GM19035 (cell line): ENCODE measurements around the gene CNOT6.
A peak's percentile ranks its signal among the peaks of the same experiment; 100 is the strongest.
"Not testable (repeated sequence)": the region's sequence is repeated elsewhere in the genome, so short reads cannot be mapped to it uniquely, and the experiment has no call there.

Experiments used
- ATAC-seq: cut with Tn5 transposase; IDR thresholded peaks from one replicate; pipeline ENCODE4 v1.9.1; 2021; ENCODE audit not compliant: unreplicated experiment

CNOT6 gene

GRCh38 chr5:180470966-180471582, 23.1 kb upstream of the CNOT6 start:
- peak; percentile 59 for ATAC-seq

- no peak for ATAC-seq
These were observed 22.3 kb upstream of the CNOT6 start for GRCh38 chr5:180471866-180472265.

GRCh38 chr5:180472269-180472668, 21.9 kb upstream of the CNOT6 start:
- ATAC-seq: no peak

GRCh38 chr5:180473386-180473785, 20.8 kb upstream of the CNOT6 start:
- not testable (repeated sequence) for ATAC-seq

GRCh38 chr5:180474569-180474968, 19.6 kb upstream of the CNOT6 start:
- ATAC-seq: no peak

GRCh38 chr5:180475969-180476524, 18.1 kb upstream of the CNOT6 start:
- not testable (repeated sequence) for ATAC-seq

GRCh38 chr5:180484813-180485212, 9.4 kb upstream of the CNOT6 start:
- ATAC-seq: no peak

GRCh38 chr5:180486636-180487149, 7.5 kb upstream of the CNOT6 start:
- no peak for ATAC-seq

GRCh38 chr5:180487556-180487955, 6.6 kb upstream of the CNOT6 start:
- ATAC-seq: no peak

GRCh38 chr5:180491496-180491895, 2.7 kb upstream of the CNOT6 start:
- no peak for ATAC-seq

GRCh38 chr5:180492226-180492903, 1.8 kb upstream of the CNOT6 start:
- no peak for ATAC-seq

- peak; percentile 38 for ATAC-seq
These were observed 467 bp downstream of the CNOT6 start for GRCh38 chr5:180494510-180495181.

- ATAC-seq: no peak
These were observed 1.1 kb downstream of the CNOT6 start for GRCh38 chr5:180495292-180495691.

- ATAC-seq: no peak
These were observed 2.0 kb downstream of the CNOT6 start for GRCh38 chr5:180495991-180496741.

- ATAC-seq: not testable (repeated sequence)
These were observed 2.6 kb downstream of the CNOT6 start for GRCh38 chr5:180496806-180497205.

- ATAC-seq: not testable (repeated sequence)
These were observed 3.7 kb downstream of the CNOT6 start for GRCh38 chr5:180497865-180498264.

GRCh38 chr5:180498378-180498777, 4.2 kb downstream of the CNOT6 start:
- ATAC-seq: no peak

GRCh38 chr5:180499684-180500083, 5.5 kb downstream of the CNOT6 start:
- ATAC-seq: no peak

- not testable (repeated sequence) for ATAC-seq
These were observed 6.1 kb downstream of the CNOT6 start for GRCh38 chr5:180500300-180500699.

- ATAC-seq: no peak
These were observed 13.5 kb downstream of the CNOT6 start for GRCh38 chr5:180507661-180508060.

- ATAC-seq: no peak
These were observed 21.1 kb downstream of the CNOT6 start for GRCh38 chr5:180515294-180515693.
